CD8-positive, alpha-beta memory T cell (primary cell): Measurements from ENCODE around the gene COL5A2. TPM values are rescaled to one million over a fixed set of nuclear protein-coding genes. Genes with fewer than 3 reads are reported as not detected.

Experiments used
- CTCF ChIA-PET: fragments of 350-600 bp; sonication (Branson Sonifier 250); formaldehyde crosslinking; loops from one replicate; lab custom pipeline; 2021; ENCODE audit warnings: antibody characterized with exemption; lab: Charles Lee
- POLR2A ChIA-PET: fragments of 350-600 bp; sonication (Branson Sonifier 250); formaldehyde crosslinking; loops from one replicate; lab custom pipeline; 2021; ENCODE audit warnings: antibody characterized with exemption; lab: Charles Lee
- DNase-seq, 5 donors: peaks; one replicate each; pipeline versions ENCODE4 v3.0.0 to v3.0.0-alpha.2; 2020 to 2022; ENCODE audit warnings: mixed read lengths in 1 of 5
- H3K27ac ChIP-seq: one replicate; pipeline ENCODE4 v1.7.0; 2013; ENCODE audit warnings: low read depth, mild to moderate bottlenecking, low read length, moderate library complexity
- H3K27me3 ChIP-seq: 2 replicates; pipeline ENCODE4 v1.7.0; 2013; ENCODE audit warnings: low read length, mild to moderate bottlenecking; ENCODE audit not compliant: insufficient read depth, poor library complexity, severe bottlenecking
- H3K36me3 ChIP-seq: 2 replicates; pipeline ENCODE4 v1.7.0; 2013; ENCODE audit warnings: mild to moderate bottlenecking, low read length, moderate library complexity; ENCODE audit not compliant: insufficient read depth
- H3K4me1 ChIP-seq: 2 replicates; pipeline ENCODE4 v1.7.0; 2013; ENCODE audit warnings: mild to moderate bottlenecking, low read length, moderate library complexity; ENCODE audit not compliant: insufficient read depth
- H3K4me3 ChIP-seq: 2 replicates; pipeline ENCODE4 v1.7.0; 2013; ENCODE audit warnings: mild to moderate bottlenecking, low read length
- H3K9me3 ChIP-seq: 2 replicates; pipeline ENCODE4 v1.7.0; 2013; ENCODE audit warnings: mild to moderate bottlenecking, low read length
- H3K27ac Mint-ChIP-seq, 8 donors: one replicate each; pipeline ENCODE4 v1.8.0; 2020 to 2021; ENCODE audit warnings: mixed read lengths in 8 of 8, mild to moderate bottlenecking in 6 of 8, inconsistent platforms in 3 of 8, moderate library complexity in 3 of 8
- H3K27me3 Mint-ChIP-seq, 2 donors: one replicate each; pipeline ENCODE4 v1.8.0; 2020 to 2021; ENCODE audit warnings: mixed read lengths in 2 of 2, mild to moderate bottlenecking in 1 of 2, moderate library complexity in 1 of 2
- H3K36me3 Mint-ChIP-seq, 3 donors: one replicate each; pipeline ENCODE4 v1.8.0; 2020 to 2021; ENCODE audit warnings: mixed read lengths in 3 of 3, inconsistent platforms in 1 of 3, mild to moderate bottlenecking in 1 of 3
- H3K4me1 Mint-ChIP-seq, 3 donors: one replicate each; pipeline ENCODE4 v1.8.0; 2020 to 2021; ENCODE audit warnings: mixed read lengths in 3 of 3, inconsistent platforms in 1 of 3, mild to moderate bottlenecking in 1 of 3
- H3K4me3 Mint-ChIP-seq, 7 donors: one replicate each; pipeline ENCODE4 v1.8.0; 2020 to 2021; ENCODE audit warnings: mixed read lengths in 7 of 7, mild to moderate bottlenecking in 6 of 7, moderate library complexity in 4 of 7, inconsistent platforms in 2 of 7
- H3K9me3 Mint-ChIP-seq, 5 donors: one replicate each; pipeline ENCODE4 v1.8.0; 2020 to 2022; ENCODE audit warnings: mixed read lengths in 5 of 5, mild to moderate bottlenecking in 3 of 5, moderate library complexity in 2 of 5, inconsistent platforms in 1 of 5
- polyA plus RNA-seq: library from polyadenylated mRNA; unstranded; fragments of 300-500 nt; fragmentation: Illumina TruSeq; gene quantifications from one replicate; pipeline ENCODE4 v1.2.3, GENCODE V29; 2021
- total RNA-seq, 2 experiments: library from RNA; stranded (reverse); gene quantifications; one replicate each; pipeline ENCODE4 v1.2.3, GENCODE V29; 2021

COL5A2 gene
- total and polyA plus RNA-seq, 3 experiments from 2014 or later = 0.66 to 1.2 TPM; not detected in 1

GRCh38 chr2:189086250-189086649 is 93.3 kb downstream of the COL5A2 start:
- no peak for DNase-seq
- Mint-ChIP-seq H3K27ac (no peak overlapping the region), H3K36me3 (peaks cover 0 to 4% (median 0%) of the 10 kb centered on the region in 3 donors), H3K4me3 (no peak overlapping the region), H3K4me1 (peaks cover 0 to 7% (median 0%) of the 10 kb centered on the region in 3 donors), H3K27me3 (no peaks in the 10 kb centered on the region), H3K9me3 (no peaks in the 10 kb centered on the region)
- Histone ChIP-seq H3K4me3 (no peak overlapping the region), H3K4me1 (no peaks in the 10 kb centered on the region), H3K27me3 (no peaks in the 10 kb centered on the region), H3K36me3 (no peaks in the 10 kb centered on the region), H3K27ac (no peak overlapping the region), H3K9me3 (no peaks in the 10 kb centered on the region)
- POLR2A ChIA-PET = no interaction called here
- CTCF ChIA-PET = no interaction called here

- CTCF ChIA-PET = no interaction called here
- no peaks in the 10 kb centered on the region for H3K27me3 ChIP-seq
- DNase-seq = no peak
- no peaks in the 10 kb centered on the region for H3K4me1 ChIP-seq
- H3K27me3 Mint-ChIP-seq = no peaks in the 10 kb centered on the region
- no peaks in the 10 kb centered on the region for H3K4me1 Mint-ChIP-seq
- H3K4me3 Mint-ChIP-seq = no peak overlapping the region
- H3K27ac Mint-ChIP-seq = no peak overlapping the region
- no peaks in the 10 kb centered on the region for H3K9me3 Mint-ChIP-seq
- no peak overlapping the region for H3K27ac ChIP-seq
- peaks cover 0 to 4% (median 0%) of the 10 kb centered on the region in 3 donors for H3K36me3 Mint-ChIP-seq
- H3K9me3 ChIP-seq = no peaks in the 10 kb centered on the region
- no peak overlapping the region for H3K4me3 ChIP-seq
- POLR2A ChIA-PET = no interaction called here
- H3K36me3 ChIP-seq = no peaks in the 10 kb centered on the region
These were observed 96.0 kb downstream of the COL5A2 start for GRCh38 chr2:189083606-189084005.

- ChIA-PET CTCF (no interaction called here), POLR2A (no interaction called here)
- H3K4me3 Mint-ChIP-seq = no peak overlapping the region
- Histone ChIP-seq H3K27ac (no peak overlapping the region), H3K27me3 (no peaks in the 10 kb centered on the region), H3K36me3 (no peaks in the 10 kb centered on the region), H3K4me1 (no peaks in the 10 kb centered on the region), H3K9me3 (no peaks in the 10 kb centered on the region), H3K4me3 (no peak overlapping the region)
- peaks cover 0 to 4% (median 0%) of the 10 kb centered on the region in 3 donors for H3K36me3 Mint-ChIP-seq
- DNase-seq = no peak
- no peaks in the 10 kb centered on the region for H3K27me3 Mint-ChIP-seq
- no peaks in the 10 kb centered on the region for H3K9me3 Mint-ChIP-seq
- H3K27ac Mint-ChIP-seq = no peak overlapping the region
- H3K4me1 Mint-ChIP-seq = no peaks in the 10 kb centered on the region
These were observed 96.5 kb downstream of the COL5A2 start for GRCh38 chr2:189083106-189083505.

GRCh38 chr2:189082376-189082975 is 97.1 kb downstream of the COL5A2 start:
- Histone ChIP-seq H3K4me3 (no peak overlapping the region), H3K9me3 (no peaks in the 10 kb centered on the region), H3K27me3 (no peaks in the 10 kb centered on the region), H3K4me1 (no peaks in the 10 kb centered on the region), H3K27ac (no peak overlapping the region), H3K36me3 (no peaks in the 10 kb centered on the region)
- Mint-ChIP-seq H3K27me3 (no peaks in the 10 kb centered on the region), H3K9me3 (no peaks in the 10 kb centered on the region), H3K27ac (no peak overlapping the region), H3K4me3 (no peak overlapping the region), H3K36me3 (peaks cover 0 to 4% (median 0%) of the 10 kb centered on the region in 3 donors), H3K4me1 (no peaks in the 10 kb centered on the region)
- no peak for DNase-seq
- CTCF ChIA-PET = no interaction called here
- POLR2A ChIA-PET = no interaction called here

GRCh38 chr2:189076572-189076971 is 103.0 kb downstream of the COL5A2 start:
- no peaks in the 10 kb centered on the region for H3K9me3 Mint-ChIP-seq
- H3K27ac Mint-ChIP-seq = no peak overlapping the region
- Histone ChIP-seq H3K4me3 (no peak overlapping the region), H3K27ac (no peak overlapping the region), H3K9me3 (no peaks in the 10 kb centered on the region), H3K27me3 (no peaks in the 10 kb centered on the region), H3K36me3 (no peaks in the 10 kb centered on the region), H3K4me1 (no peaks in the 10 kb centered on the region)
- POLR2A ChIA-PET = no interaction called here
- DNase-seq = no peak
- H3K36me3 Mint-ChIP-seq = no peaks in the 10 kb centered on the region
- H3K4me3 Mint-ChIP-seq = no peak overlapping the region
- no peaks in the 10 kb centered on the region for H3K4me1 Mint-ChIP-seq
- CTCF ChIA-PET = no interaction called here
- H3K27me3 Mint-ChIP-seq = no peaks in the 10 kb centered on the region

- no peaks in the 10 kb centered on the region for H3K27me3 ChIP-seq
- H3K4me1 Mint-ChIP-seq = no peaks in the 10 kb centered on the region
- no peak overlapping the region for H3K4me3 Mint-ChIP-seq
- ChIA-PET CTCF (no interaction called here), POLR2A (no interaction called here)
- H3K9me3 ChIP-seq = no peaks in the 10 kb centered on the region
- no peak overlapping the region for H3K27ac Mint-ChIP-seq
- no peaks in the 10 kb centered on the region for H3K9me3 Mint-ChIP-seq
- H3K27me3 Mint-ChIP-seq = no peaks in the 10 kb centered on the region
- no peak for DNase-seq
- H3K4me1 ChIP-seq = no peaks in the 10 kb centered on the region
- H3K4me3 ChIP-seq = no peak overlapping the region
- no peaks in the 10 kb centered on the region for H3K36me3 ChIP-seq
- H3K36me3 Mint-ChIP-seq = no peaks in the 10 kb centered on the region
- no peak overlapping the region for H3K27ac ChIP-seq
These were observed 103.4 kb downstream of the COL5A2 start for GRCh38 chr2:189076120-189076519.

GRCh38 chr2:189074506-189074905 is 105.1 kb downstream of the COL5A2 start:
- ChIA-PET CTCF (no interaction called here), POLR2A (no interaction called here)
- DNase-seq = no peak
- H3K4me3 Mint-ChIP-seq = no peak overlapping the region
- Histone ChIP-seq H3K36me3 (no peaks in the 10 kb centered on the region), H3K27ac (no peak overlapping the region), H3K4me1 (no peaks in the 10 kb centered on the region), H3K4me3 (no peak overlapping the region), H3K9me3 (no peaks in the 10 kb centered on the region), H3K27me3 (no peaks in the 10 kb centered on the region)
- H3K36me3 Mint-ChIP-seq = no peaks in the 10 kb centered on the region
- H3K4me1 Mint-ChIP-seq = no peaks in the 10 kb centered on the region
- no peak overlapping the region for H3K27ac Mint-ChIP-seq
- no peaks in the 10 kb centered on the region for H3K27me3 Mint-ChIP-seq
- H3K9me3 Mint-ChIP-seq = no peaks in the 10 kb centered on the region

GRCh38 chr2:189072036-189072435 is 107.5 kb downstream of the COL5A2 start:
- Mint-ChIP-seq H3K4me1 (no peaks in the 10 kb centered on the region), H3K36me3 (no peaks in the 10 kb centered on the region), H3K27ac (no peak overlapping the region), H3K4me3 (no peak overlapping the region), H3K9me3 (no peaks in the 10 kb centered on the region), H3K27me3 (no peaks in the 10 kb centered on the region)
- ChIA-PET CTCF (no interaction called here), POLR2A (no interaction called here)
- DNase-seq = no peak
- Histone ChIP-seq H3K27me3 (no peaks in the 10 kb centered on the region), H3K4me3 (no peak overlapping the region), H3K27ac (no peak overlapping the region), H3K4me1 (no peaks in the 10 kb centered on the region), H3K36me3 (no peaks in the 10 kb centered on the region), H3K9me3 (no peaks in the 10 kb centered on the region)
